ENCODE data around the gene STOML1.

The STOML1 gene

GRCh38 chr15:73993211-73993994 is 1.3 kb upstream of the STOML1 start:
- peaks cover 47% of the 10 kb centered on the region for H3K79me2 ChIP-seq (ENCODE audit: control insufficient read depth, insufficient read depth, low read length, unreplicated experiment)
- no peak overlapping the region for H2AFZ ChIP-seq (ENCODE audit: low read length, unreplicated experiment)
- H3K4me1 ChIP-seq (ENCODE audit: control insufficient read depth, insufficient read depth, low read length, unreplicated experiment), result peaks cover 48% of the 10 kb centered on the region
- peaks cover 12% of the 10 kb centered on the region for H3K36me3 ChIP-seq (ENCODE audit: insufficient read depth, low read length)
- no peak overlapping the region for H3K27ac ChIP-seq (ENCODE audit: low read depth, low read length)
- no peaks in the 10 kb centered on the region for H3K27me3 ChIP-seq (ENCODE audit: insufficient read depth, low read length)
- H3K4me3 ChIP-seq (ENCODE audit: low read depth, low read length), result peak overlapping the region; percentile 96

- peaks cover 38% of the 10 kb centered on the region for H3K79me2 ChIP-seq (ENCODE audit: control insufficient read depth, insufficient read depth, low read length, unreplicated experiment)
- peaks cover 48% of the 10 kb centered on the region for H3K4me1 ChIP-seq (ENCODE audit: control insufficient read depth, insufficient read depth, low read length, unreplicated experiment)
- peaks cover 9% of the 10 kb centered on the region; the same call in 1 of the 2 replicates for H3K36me3 ChIP-seq (ENCODE audit: insufficient read depth, low read length)
- H3K4me3 ChIP-seq (ENCODE audit: low read depth, low read length), result peak overlapping the region; percentile 85
- H2AFZ ChIP-seq (ENCODE audit: low read length, unreplicated experiment), result no peak overlapping the region
- H3K27ac ChIP-seq (ENCODE audit: low read depth, low read length), result no peak overlapping the region
- H3K27me3 ChIP-seq (ENCODE audit: insufficient read depth, low read length), result no peaks in the 10 kb centered on the region
These were observed 451 bp upstream of the STOML1 start for GRCh38 chr15:73992594-73992898.

GRCh38 chr15:73991260-73991659 is 835 bp downstream of the STOML1 start:
- Histone ChIP-seq H2AFZ (ENCODE audit: low read length, unreplicated experiment) (peak overlapping the region; percentile 7), H3K4me3 (ENCODE audit: low read depth, low read length) (peak overlapping the region; percentile 85), H3K36me3 (ENCODE audit: insufficient read depth, low read length) (peaks cover 4% of the 10 kb centered on the region; the same call in 1 of the 2 replicates), H3K4me1 (ENCODE audit: control insufficient read depth, insufficient read depth, low read length, unreplicated experiment) (peaks cover 58% of the 10 kb centered on the region), H3K27ac (ENCODE audit: low read depth, low read length) (peak overlapping the region; percentile 72), H3K27me3 (ENCODE audit: insufficient read depth, low read length) (no peaks in the 10 kb centered on the region), H3K79me2 (ENCODE audit: control insufficient read depth, insufficient read depth, low read length, unreplicated experiment) (peaks cover 25% of the 10 kb centered on the region)

GRCh38 chr15:73990250-73991005 is 1.7 kb downstream of the STOML1 start:
- Histone ChIP-seq H3K27ac (ENCODE audit: low read depth, low read length) (peak overlapping the region; percentile 83), H3K79me2 (ENCODE audit: control insufficient read depth, insufficient read depth, low read length, unreplicated experiment) (peaks cover 17% of the 10 kb centered on the region), H2AFZ (ENCODE audit: low read length, unreplicated experiment) (no peak overlapping the region), H3K4me1 (ENCODE audit: control insufficient read depth, insufficient read depth, low read length, unreplicated experiment) (peaks cover 66% of the 10 kb centered on the region), H3K36me3 (ENCODE audit: insufficient read depth, low read length) (no peaks in the 10 kb centered on the region; the same call in 1 of the 2 replicates), H3K27me3 (ENCODE audit: insufficient read depth, low read length) (no peaks in the 10 kb centered on the region), H3K4me3 (ENCODE audit: low read depth, low read length) (peak overlapping the region; percentile 85)

GRCh38 chr15:73989001-73989798 is 2.9 kb downstream of the STOML1 start:
- H3K27ac ChIP-seq (ENCODE audit: low read depth, low read length), result peak overlapping the region; percentile 83

GRCh38 chr15:73988445-73988969 is 3.6 kb downstream of the STOML1 start:
- peaks cover 8% of the 10 kb centered on the region for H3K79me2 ChIP-seq (ENCODE audit: control insufficient read depth, insufficient read depth, low read length, unreplicated experiment)
- H3K27me3 ChIP-seq (ENCODE audit: insufficient read depth, low read length), result no peaks in the 10 kb centered on the region
- peaks cover 80% of the 10 kb centered on the region for H3K4me1 ChIP-seq (ENCODE audit: control insufficient read depth, insufficient read depth, low read length, unreplicated experiment)
- no peaks in the 10 kb centered on the region; the same call in 1 of the 2 replicates for H3K36me3 ChIP-seq (ENCODE audit: insufficient read depth, low read length)
- peak overlapping the region; percentile 11; the same call in 1 of the 2 replicates for H3K4me3 ChIP-seq (ENCODE audit: low read depth, low read length)
- H3K27ac ChIP-seq (ENCODE audit: low read depth, low read length), result peak overlapping the region; percentile 83
- H2AFZ ChIP-seq (ENCODE audit: low read length, unreplicated experiment), result no peak overlapping the region

More at GRCh38 chr15:73989001-73989798, 2.9 kb downstream of the STOML1 start:
- no peaks in the 10 kb centered on the region for H3K27me3 ChIP-seq (ENCODE audit: insufficient read depth, low read length)
- H3K36me3 ChIP-seq (ENCODE audit: insufficient read depth, low read length), result no peaks in the 10 kb centered on the region; the same call in 1 of the 2 replicates
- peak overlapping the region; percentile 45 for H3K4me3 ChIP-seq (ENCODE audit: low read depth, low read length)
- H3K4me1 ChIP-seq (ENCODE audit: control insufficient read depth, insufficient read depth, low read length, unreplicated experiment), result peaks cover 78% of the 10 kb centered on the region
- H2AFZ ChIP-seq (ENCODE audit: low read length, unreplicated experiment), result no peak overlapping the region
- peaks cover 8% of the 10 kb centered on the region for H3K79me2 ChIP-seq (ENCODE audit: control insufficient read depth, insufficient read depth, low read length, unreplicated experiment)

GRCh38 chr15:73987681-73988444 is 4.2 kb downstream of the STOML1 start:
- H3K4me3 ChIP-seq (ENCODE audit: low read depth, low read length), result peak overlapping the region; percentile 11; the same call in 1 of the 2 replicates
- H3K4me1 ChIP-seq (ENCODE audit: control insufficient read depth, insufficient read depth, low read length, unreplicated experiment), result peaks cover 85% of the 10 kb centered on the region
- H3K36me3 ChIP-seq (ENCODE audit: insufficient read depth, low read length), result no peaks in the 10 kb centered on the region; the same call in 1 of the 2 replicates
- no peak overlapping the region for H2AFZ ChIP-seq (ENCODE audit: low read length, unreplicated experiment)
- H3K27me3 ChIP-seq (ENCODE audit: insufficient read depth, low read length), result no peaks in the 10 kb centered on the region
- peak overlapping the region; percentile 83 for H3K27ac ChIP-seq (ENCODE audit: low read depth, low read length)
- peaks cover 8% of the 10 kb centered on the region for H3K79me2 ChIP-seq (ENCODE audit: control insufficient read depth, insufficient read depth, low read length, unreplicated experiment)

- Histone ChIP-seq H3K79me2 (ENCODE audit: control insufficient read depth, insufficient read depth, low read length, unreplicated experiment) (peaks cover 8% of the 10 kb centered on the region), H3K27ac (ENCODE audit: low read depth, low read length) (peak overlapping the region; percentile 83; the same call in 1 of the 2 replicates), H3K36me3 (ENCODE audit: insufficient read depth, low read length) (no peaks in the 10 kb centered on the region; the same call in 1 of the 2 replicates), H2AFZ (ENCODE audit: low read length, unreplicated experiment) (no peak overlapping the region), H3K27me3 (ENCODE audit: insufficient read depth, low read length) (no peaks in the 10 kb centered on the region), H3K4me1 (ENCODE audit: control insufficient read depth, insufficient read depth, low read length, unreplicated experiment) (peaks cover 88% of the 10 kb centered on the region), H3K4me3 (ENCODE audit: low read depth, low read length) (no peak overlapping the region)
These were observed 4.8 kb downstream of the STOML1 start for GRCh38 chr15:73987250-73987649.

GRCh38 chr15:73986776-73987056 is 5.4 kb downstream of the STOML1 start:
- Histone ChIP-seq H3K4me1 (ENCODE audit: control insufficient read depth, insufficient read depth, low read length, unreplicated experiment) (peaks cover 93% of the 10 kb centered on the region), H3K36me3 (ENCODE audit: insufficient read depth, low read length) (no peaks in the 10 kb centered on the region; the same call in 1 of the 2 replicates), H3K27me3 (ENCODE audit: insufficient read depth, low read length) (no peaks in the 10 kb centered on the region), H3K27ac (ENCODE audit: low read depth, low read length) (no peak overlapping the region), H3K4me3 (ENCODE audit: low read depth, low read length) (no peak overlapping the region), H3K79me2 (ENCODE audit: control insufficient read depth, insufficient read depth, low read length, unreplicated experiment) (peaks cover 6% of the 10 kb centered on the region), H2AFZ (ENCODE audit: low read length, unreplicated experiment) (no peak overlapping the region)
